ENCODE data around the gene CRYL1. TPM values are rescaled to one million over a fixed set of nuclear protein-coding genes. Genes with fewer than 3 reads are reported as not detected.

Gene CRYL1
- total RNA-seq, 4 donors from 2014 or later, result 39.1 to 63.6 (median 54.2) TPM

DNA sequence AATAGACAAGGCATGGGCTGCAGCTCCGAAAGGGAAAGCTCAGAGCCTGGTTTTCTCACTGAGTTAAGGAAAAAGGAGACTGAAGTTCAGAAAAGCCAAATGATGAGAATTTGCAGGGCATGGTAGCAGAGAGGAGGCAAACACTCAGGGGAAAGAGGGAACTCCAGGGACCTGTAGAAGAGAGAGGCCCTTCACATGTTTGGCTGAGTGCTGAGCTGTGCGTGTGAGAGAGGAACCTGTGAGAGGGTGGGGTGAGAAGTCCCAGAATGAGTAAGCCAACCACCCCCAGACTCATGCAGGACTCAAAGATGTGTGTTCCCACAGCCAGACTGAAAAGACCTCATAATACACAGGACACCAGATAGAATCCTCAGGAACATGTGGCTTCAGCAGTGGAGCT is 2.8 kb upstream of the CRYL1 start:
- TF ChIP-seq, protein P1, sequence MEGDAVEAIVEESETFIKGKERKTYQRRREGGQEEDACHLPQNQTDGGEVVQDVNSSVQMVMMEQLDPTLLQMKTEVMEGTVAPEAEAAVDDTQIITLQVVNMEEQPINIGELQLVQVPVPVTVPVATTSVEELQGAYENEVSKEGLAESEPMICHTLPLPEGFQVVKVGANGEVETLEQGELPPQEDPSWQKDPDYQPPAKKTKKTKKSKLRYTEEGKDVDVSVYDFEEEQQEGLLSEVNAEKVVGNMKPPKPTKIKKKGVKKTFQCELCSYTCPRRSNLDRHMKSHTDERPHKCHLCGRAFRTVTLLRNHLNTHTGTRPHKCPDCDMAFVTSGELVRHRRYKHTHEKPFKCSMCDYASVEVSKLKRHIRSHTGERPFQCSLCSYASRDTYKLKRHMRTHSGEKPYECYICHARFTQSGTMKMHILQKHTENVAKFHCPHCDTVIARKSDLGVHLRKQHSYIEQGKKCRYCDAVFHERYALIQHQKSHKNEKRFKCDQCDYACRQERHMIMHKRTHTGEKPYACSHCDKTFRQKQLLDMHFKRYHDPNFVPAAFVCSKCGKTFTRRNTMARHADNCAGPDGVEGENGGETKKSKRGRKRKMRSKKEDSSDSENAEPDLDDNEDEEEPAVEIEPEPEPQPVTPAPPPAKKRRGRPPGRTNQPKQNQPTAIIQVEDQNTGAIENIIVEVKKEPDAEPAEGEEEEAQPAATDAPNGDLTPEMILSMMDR (IDR thresholded peaks at IDR 0.05; ENCODE audit: low read depth), result no peak

DNA sequence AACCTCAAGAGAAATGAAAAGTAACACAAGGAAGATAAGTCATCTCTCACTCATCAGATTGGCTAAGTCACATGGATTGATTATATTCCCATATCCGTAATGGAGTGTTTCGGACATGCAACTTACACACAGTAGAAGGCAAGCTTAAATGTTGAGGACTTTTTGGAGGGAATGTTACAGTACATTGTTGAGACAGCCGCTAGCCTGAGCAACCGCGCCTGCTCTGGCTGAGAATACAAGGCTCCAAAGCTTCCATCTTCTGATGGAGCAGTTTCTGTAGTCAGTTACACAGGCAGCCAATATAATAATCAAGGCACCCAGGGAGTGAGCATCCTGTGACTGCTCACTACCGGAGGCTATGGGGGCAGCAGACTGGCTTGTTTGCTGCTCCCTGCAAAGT is 1.0 kb upstream of the CRYL1 start:
- TF ChIP-seq, protein P1 (IDR thresholded peaks at IDR 0.05; ENCODE audit: low read depth), result no peak

DNA sequence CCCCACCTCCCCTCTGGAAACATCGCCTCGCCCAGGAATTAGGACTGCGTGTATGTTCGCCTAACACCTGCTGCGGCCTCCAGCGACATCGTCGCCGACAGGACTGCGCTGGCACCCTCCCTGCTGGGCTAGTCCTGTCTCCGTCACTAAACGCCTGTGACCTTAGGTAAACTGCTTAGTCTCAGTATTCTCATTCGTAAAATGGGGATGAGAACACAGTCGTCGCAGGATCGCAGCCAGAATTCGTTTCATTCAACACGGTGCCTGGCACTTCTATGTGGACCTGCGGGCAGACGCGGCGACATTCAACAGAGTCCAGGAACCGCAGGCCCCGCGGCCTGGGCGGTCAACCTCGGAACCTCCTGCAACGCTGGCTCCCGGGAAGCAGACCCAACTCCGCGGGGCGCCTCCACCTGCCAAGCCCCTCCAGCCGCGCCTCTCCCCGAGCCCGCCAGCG is 485 bp downstream of the CRYL1 start:
- TF ChIP-seq, protein P1 (IDR thresholded peaks at IDR 0.05; ENCODE audit: low read depth), result no peak

DNA sequence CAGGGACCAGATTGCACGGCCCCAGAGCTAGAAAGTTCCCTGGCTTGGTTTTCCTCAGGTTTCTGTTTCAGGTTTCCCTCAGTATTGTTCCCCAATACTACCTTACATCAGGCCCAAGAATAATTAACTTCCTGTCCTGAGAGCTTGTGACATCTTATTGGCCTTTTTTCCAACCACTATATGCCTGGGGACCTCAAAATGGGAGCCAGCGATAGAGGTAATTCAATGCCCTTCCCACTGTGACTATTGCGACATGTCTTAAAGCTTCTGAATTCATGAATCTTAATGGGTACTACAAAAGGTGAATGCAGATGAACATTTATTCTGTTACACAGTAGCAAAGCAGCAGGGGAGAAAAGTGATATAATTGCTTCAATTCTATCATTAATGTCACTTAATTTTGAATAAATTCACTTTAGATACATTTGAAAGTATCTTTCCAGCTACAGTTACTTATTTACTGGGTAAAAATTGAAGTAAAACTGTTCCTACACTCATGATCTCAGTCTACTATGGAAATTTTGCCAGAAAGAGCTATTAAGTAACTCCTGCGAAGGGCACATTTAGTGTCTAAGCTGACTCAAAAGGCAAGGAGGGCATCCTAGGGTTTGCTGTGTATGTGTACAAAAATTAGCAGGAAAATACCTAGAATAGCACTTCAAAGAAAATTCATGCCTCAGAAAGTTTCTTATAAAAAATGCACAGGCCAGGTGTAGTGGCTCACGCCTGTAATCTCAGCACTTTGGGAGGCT is 4.1 kb downstream of the CRYL1 start:
- TF ChIP-seq, protein P1 (IDR thresholded peaks at IDR 0.05; ENCODE audit: low read depth), result no peak

DNA sequence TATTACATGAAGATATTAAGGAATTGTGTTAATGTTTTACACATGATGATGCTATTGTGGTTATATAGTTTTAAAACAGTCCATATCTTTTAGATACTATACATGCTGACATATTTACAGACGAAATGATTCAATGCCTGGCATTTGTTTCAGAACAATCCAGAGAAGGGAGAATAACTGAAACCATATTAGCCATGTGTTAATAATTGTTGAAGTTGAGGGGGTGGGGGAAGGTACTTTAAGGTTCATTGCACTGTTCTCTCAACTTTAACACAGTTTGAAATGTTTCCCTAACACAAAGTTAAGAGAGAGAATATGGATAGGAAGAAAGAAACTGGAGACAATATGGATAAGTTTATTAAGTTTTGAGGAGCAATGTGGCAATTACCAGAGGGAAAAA is 5.8 kb downstream of the CRYL1 start:
- TF ChIP-seq, protein P1 (IDR thresholded peaks at IDR 0.05; ENCODE audit: low read depth), result no peak

DNA sequence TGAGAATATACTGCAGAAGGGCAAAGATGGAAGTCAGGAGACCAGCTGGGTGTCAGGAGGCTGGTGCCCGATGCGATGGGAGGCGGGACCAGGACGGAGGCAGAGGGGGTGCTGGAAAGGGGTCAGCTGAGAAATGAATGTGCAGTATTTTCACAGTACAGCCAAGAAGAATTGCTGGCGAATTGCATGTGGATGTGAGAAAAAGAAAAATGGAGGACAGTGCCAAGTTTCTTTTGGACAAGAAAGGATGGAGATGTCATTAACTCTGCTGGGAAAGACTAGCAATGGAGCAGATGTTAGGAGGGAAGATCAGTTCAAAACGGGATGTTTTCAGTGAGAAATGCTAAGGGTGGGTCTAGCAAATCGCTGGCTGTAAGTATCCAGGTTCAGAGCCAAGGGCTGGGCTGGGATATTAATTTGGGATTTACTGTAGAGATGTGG is 7.0 kb downstream of the CRYL1 start:
- TF ChIP-seq, protein P1 (IDR thresholded peaks at IDR 0.05; ENCODE audit: low read depth), result no peak

DNA sequence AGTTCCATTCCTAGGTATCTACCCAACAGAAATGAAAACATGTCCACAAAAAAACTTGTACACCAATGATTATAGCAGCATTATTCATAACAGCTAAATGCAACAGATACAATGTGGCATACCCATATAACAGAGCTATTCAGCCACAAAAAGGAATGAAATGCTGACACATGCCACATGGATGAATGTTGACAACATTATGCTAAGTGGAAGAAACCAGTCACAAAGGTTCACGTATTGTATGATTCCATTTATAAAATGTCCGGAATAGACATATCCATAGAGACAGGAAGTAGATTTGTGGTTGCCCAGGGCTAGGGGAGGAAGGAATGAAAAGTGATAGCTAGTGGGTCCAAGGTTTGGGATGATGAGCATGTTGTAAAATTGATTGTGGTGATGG is 10.8 kb downstream of the CRYL1 start:
- TF ChIP-seq, protein P1 (IDR thresholded peaks at IDR 0.05; ENCODE audit: low read depth), result no peak

Measured in subcutaneous adipose tissue (tissue), 4 donors.